GM10248 (cell line): Measurements from ENCODE around the gene ERBB4.

Experiments used
- CTCF ChIA-PET: fragments of 300-600 bp; sonication (Branson Sonifier 250); formaldehyde crosslinking; extraction: SDS; loops from one replicate; lab custom pipeline; 2021; ENCODE audit warnings: antibody characterized with exemption; lab: Yijun Ruan, JAX
- POLR2A ChIA-PET: fragments of 350-650 bp; sonication (Branson Sonifier 250); formaldehyde crosslinking; extraction: SDS; loops from one replicate; lab custom pipeline; 2020; ENCODE audit warnings: antibody characterized with exemption; lab: Yijun Ruan, JAX
- DNase-seq: peaks from one replicate; pipeline ENCODE4 v3.0.0; 2012; ENCODE audit errors: extremely low spot score
- CTCF ChIP-seq: IDR thresholded peaks from 2 replicates; pipeline ENCODE4 v1.5.1; 2012; ENCODE audit warnings: mild to moderate bottlenecking, low read depth; ENCODE audit errors: extremely low read depth, missing control alignments, control extremely low read depth

ERBB4 gene

GRCh38 chr2:212427638-212428037, 111.0 kb downstream of the ERBB4 start:
- DNase-seq: no peak
- CTCF ChIA-PET: interaction anchor here (0.7 to 0.9 kb wide), 3 partner anchors 10 to 15 kb away, joined by 3 to 4 read pairs (median 3); no protein-coding TSS in a partner anchor

GRCh38 chr2:212426637-212427412, 111.8 kb downstream of the ERBB4 start:
- ChIA-PET CTCF (no interaction called here), POLR2A (no interaction called here)
- no peak for DNase-seq
- no peak for TF ChIP-seq CTCF

More at GRCh38 chr2:212427638-212428037, 111.0 kb downstream of the ERBB4 start:
- TF ChIP-seq CTCF: no peak
- POLR2A ChIA-PET: no interaction called here

GRCh38 chr2:212424082-212424481, 114.5 kb downstream of the ERBB4 start:
- CTCF ChIA-PET: interaction anchor here (1.1 to 1.8 kb wide), 2 partner anchors 11 to 13 kb away, joined by 4 to 5 read pairs; no protein-coding TSS in a partner anchor
- DNase-seq: no peak
- no peak for TF ChIP-seq CTCF
- POLR2A ChIA-PET: no interaction called here

- ChIA-PET POLR2A (no interaction called here), CTCF (interaction anchor here (1.1 to 1.8 kb wide), 4 partner anchors 12 to 21 kb away, joined by 3 to 5 read pairs (median 4); no protein-coding TSS in a partner anchor)
- no peak for TF ChIP-seq CTCF
- DNase-seq: no peak
Measured at GRCh38 chr2:212423089-212423488, 115.5 kb downstream of the ERBB4 start.

GRCh38 chr2:212421556-212422334, 116.9 kb downstream of the ERBB4 start:
- no peak for TF ChIP-seq CTCF
- POLR2A ChIA-PET: no interaction called here
- CTCF ChIA-PET: no interaction called here
- DNase-seq: no peak

GRCh38 chr2:212416086-212416485, 122.5 kb downstream of the ERBB4 start:
- ChIA-PET CTCF (interaction anchor here (0.9 kb wide), 1 partner anchor 12 kb away, joined by 3 read pairs; no protein-coding TSS in a partner anchor), POLR2A (no interaction called here)
- no peak for DNase-seq
- TF ChIP-seq CTCF: no peak
